NB4 (cell line): ENCODE data around the gene MYH9.
A peak's percentile ranks its signal among the peaks of the same experiment; 100 is the strongest.

Experiments
- DNase-seq: peaks from one replicate; pipeline ENCODE4 v3.0.0; 2010; ENCODE audit warnings: low read depth
- H3K4me3 ChIP-seq: one replicate; pipeline ENCODE4 v1.5.1; 2011; ENCODE audit warnings: mild to moderate bottlenecking, low read depth, low read length, moderate library complexity
- MYC ChIP-seq: IDR thresholded peaks from 2 replicates; pipeline ENCODE4 v1.6.1; 2011; ENCODE audit warnings: low read depth, low read length
- POLR2A ChIP-seq: IDR thresholded peaks from 2 replicates; pipeline ENCODE4 v1.6.1; 2011; ENCODE audit warnings: mild to moderate bottlenecking; ENCODE audit not compliant: insufficient read length; ENCODE audit errors: extremely low read depth
- TF ChIP-seq, protein P1 (sequence below): IDR thresholded peaks from 2 replicates; pipeline ENCODE4 v1.6.1; 2011; ENCODE audit warnings: low read depth, low read length
- TF ChIP-seq, protein P2 (sequence below): IDR thresholded peaks from one replicate; pipeline ENCODE4 v1.5.1; 2012; ENCODE audit warnings: low read depth, low read length

MYH9 gene

DNA sequence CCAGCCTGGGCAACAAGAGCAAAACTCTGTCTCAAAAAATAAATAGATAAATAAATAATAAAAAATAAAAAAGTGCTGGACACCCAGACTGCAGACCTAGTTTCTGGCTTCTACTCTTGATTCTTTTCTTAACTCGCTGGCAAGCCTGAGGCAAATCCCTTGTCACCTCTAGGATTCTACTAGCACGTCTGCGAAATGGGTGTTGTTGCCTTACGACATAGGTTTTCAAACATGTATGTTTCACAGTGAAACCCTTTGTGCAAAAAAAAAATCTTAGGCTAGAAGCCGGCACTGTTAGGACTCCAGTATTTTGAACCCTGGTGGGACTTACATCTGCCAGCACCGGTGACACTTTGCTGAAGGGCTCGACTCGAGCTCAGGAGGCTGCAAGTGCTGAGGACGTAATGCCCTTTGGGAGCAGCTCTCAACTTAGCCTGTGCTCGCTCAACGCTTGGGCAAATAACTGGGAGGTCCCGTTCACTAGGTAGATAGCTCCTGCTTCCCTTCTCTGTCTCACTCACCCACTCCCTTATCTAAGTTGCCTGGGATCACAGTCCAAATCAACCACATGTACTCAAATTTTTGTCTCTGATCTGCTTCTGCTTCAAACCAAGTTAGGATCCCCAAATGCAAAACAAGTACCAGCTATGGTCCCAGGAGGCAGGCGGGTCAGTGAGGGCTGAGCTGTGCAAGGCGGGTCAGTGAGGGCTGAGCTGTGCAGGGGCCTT lies 34.7 kb upstream of the MYH9 start:
- peak; percentile 53 for DNase-seq
- no peak overlapping the region for H3K4me3 ChIP-seq
- TF ChIP-seq POLR2A (no peak), MYC (no peak)
- TF ChIP-seq, protein P1, sequence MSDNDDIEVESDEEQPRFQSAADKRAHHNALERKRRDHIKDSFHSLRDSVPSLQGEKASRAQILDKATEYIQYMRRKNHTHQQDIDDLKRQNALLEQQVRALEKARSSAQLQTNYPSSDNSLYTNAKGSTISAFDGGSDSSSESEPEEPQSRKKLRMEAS = no peak
- TF ChIP-seq, protein P2, sequence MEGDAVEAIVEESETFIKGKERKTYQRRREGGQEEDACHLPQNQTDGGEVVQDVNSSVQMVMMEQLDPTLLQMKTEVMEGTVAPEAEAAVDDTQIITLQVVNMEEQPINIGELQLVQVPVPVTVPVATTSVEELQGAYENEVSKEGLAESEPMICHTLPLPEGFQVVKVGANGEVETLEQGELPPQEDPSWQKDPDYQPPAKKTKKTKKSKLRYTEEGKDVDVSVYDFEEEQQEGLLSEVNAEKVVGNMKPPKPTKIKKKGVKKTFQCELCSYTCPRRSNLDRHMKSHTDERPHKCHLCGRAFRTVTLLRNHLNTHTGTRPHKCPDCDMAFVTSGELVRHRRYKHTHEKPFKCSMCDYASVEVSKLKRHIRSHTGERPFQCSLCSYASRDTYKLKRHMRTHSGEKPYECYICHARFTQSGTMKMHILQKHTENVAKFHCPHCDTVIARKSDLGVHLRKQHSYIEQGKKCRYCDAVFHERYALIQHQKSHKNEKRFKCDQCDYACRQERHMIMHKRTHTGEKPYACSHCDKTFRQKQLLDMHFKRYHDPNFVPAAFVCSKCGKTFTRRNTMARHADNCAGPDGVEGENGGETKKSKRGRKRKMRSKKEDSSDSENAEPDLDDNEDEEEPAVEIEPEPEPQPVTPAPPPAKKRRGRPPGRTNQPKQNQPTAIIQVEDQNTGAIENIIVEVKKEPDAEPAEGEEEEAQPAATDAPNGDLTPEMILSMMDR = no peak

DNA sequence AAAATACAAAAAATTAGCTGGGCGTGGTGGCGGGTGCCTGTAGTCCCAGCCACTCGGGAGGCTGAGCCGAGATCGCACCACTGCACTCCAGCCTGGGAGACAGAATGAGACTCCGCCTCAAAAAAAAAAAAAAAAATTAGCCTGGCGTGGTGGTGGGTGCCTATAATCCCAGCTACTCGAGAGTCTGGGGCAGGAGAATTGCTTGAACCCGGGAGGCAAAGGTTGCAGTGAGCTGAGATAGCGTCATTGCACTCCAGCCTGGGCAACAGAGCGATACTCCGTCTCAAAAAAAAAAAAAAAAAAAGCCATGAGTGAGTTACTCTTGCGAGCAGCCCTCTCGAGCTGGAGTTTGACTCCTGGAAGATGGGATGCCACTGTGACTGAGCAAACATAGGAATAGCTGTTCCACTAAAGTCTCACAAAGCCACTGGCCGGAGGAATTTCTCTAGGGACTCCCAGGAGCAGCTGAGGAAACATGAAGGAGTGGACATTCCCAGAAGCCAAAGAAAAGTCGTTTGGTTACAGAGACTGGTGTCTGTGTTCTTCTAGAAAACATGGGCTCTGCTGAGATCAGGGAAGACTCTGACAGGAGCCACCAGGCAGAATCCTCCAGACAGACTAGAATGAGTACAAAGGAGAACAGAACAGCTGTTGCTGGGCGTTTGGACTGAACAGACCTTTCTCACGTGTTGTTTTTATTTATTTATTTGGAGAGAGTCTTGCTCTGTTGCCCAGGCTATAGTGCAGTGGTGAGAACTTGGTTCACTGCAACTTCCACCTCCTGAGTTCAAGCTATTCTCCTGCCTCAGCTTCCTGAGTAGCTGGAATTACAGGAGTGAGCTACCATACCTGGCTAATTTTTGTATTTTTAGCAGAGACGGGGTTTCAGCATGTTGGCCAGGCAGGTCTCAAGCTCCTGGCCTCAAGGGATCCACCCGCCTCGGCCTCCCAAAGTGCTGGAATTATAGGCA lies 32.4 kb upstream of the MYH9 start:
- H3K4me3 ChIP-seq = no peak overlapping the region
- DNase-seq = no peak
- TF ChIP-seq, protein P1 = no peak
- TF ChIP-seq, protein P2 = no peak
- no peak for TF ChIP-seq POLR2A
- TF ChIP-seq MYC = no peak

DNA sequence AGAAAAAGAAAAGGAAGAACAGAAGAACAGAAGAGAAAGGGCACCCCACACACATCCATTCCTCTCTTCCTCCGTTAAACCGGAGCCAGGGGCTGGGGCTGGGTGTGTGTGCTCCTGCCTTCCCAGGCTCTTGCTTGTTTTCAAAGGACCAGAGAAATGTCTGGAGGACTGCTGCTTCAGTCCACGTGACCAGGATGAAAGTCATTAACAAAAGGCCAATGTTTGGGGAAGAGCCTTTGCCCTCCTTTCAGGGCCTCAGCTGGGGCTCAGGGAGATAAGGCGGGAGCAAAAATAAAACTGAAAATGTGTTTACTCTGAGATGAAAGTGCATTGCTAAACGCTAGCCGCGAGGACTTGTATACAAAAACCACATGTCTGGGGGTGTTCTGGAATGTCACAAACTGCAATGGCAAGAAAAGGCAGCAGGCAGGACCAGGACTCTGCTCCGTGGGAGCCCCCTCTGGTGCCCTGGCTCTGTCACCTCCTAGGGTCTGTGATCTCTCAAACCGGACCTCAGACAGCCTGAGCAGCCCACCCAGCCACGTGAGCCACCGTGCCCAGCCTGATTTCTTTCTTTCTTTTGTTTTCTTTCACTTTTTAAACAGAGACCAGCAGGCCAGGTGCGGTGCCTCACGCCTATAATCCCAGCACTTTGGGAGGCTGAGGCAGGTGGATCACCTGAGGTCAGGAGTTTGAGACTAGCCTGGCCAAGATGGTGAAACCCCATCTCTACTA lies 31.6 kb upstream of the MYH9 start:
- TF ChIP-seq, protein P2 = no peak
- no peak for TF ChIP-seq POLR2A
- TF ChIP-seq, protein P1 = peak; percentile 31; the same call in 1 of the 2 replicates
- peak; percentile 80 for DNase-seq
- no peak overlapping the region for H3K4me3 ChIP-seq

DNA sequence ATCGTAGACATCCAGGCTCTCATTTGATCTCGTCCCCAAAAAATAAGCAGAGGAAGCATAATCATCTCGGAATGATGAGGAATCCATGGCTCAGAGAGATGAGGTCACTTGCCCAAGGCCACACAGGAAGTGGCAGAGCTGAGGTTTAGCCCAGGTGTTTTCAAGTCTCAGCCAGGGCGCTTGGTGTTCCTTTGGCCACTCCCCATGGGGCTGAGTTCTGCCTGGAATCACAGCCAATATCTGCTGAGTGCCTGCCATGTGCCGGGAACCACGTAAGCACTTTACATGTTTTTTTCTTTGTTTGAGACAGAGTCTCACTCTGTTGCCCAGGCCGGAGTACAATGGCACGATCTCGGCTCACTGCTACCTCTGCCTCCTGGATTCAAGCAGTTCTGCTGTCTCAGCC lies 29.5 kb upstream of the MYH9 start:
- TF ChIP-seq MYC (no peak), POLR2A (no peak)
- TF ChIP-seq, protein P1 = no peak
- TF ChIP-seq, protein P2 = no peak
- no peak overlapping the region for H3K4me3 ChIP-seq
- DNase-seq = no peak

DNA sequence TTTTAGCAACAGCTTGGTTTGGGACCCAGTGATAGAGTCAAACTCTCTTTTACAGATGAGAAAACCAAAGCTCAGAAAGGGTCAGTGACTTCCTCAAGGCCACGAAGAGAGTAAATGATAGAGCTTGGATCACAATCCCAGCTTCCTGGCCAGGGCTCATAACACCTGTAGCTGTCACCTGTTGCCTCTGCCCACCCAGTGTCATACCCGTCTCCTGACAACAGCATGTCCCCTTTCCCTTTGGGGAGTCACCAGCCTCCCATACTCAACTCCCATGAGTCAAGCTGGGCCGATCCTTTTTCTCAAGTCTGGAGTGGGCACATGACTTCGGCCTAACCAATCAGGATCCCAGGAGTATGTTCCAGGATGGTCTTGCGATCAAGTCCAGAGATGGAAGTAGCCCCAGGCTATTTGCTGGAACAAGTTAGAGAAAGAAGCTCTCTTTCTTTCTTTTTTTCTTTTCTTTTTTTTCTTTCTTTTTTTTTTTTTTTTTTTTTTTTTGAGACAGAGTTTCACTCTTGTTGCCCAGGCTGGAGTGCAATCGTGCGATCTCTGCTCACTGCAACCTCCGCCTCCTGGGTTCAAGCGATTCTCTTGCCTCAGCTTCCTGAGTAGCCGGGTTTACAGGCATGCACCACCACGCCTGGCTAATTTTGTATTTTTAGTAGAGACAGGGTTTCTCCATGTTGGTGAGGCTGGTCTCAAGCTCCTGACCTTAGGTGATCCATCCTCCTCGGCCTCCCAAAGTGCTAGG lies 27.8 kb upstream of the MYH9 start:
- H3K4me3 ChIP-seq = no peak overlapping the region
- TF ChIP-seq, protein P1 = no peak
- no peak for TF ChIP-seq POLR2A
- TF ChIP-seq MYC = no peak
- TF ChIP-seq, protein P2 = no peak
- DNase-seq = no peak
